Mesenchymal stem cell (in vitro differentiated cells and primary cell): ENCODE measurements around the gene SIGLEC9.
A peak's percentile ranks its signal among the peaks of the same experiment; 100 is the strongest.

ENCODE experiments used
- DNase-seq: peaks from one replicate; pipeline ENCODE4 v3.0.0-alpha.2; 2013
- H2AFZ ChIP-seq: one replicate; pipeline ENCODE4 v1.6.1; 2013; ENCODE audit warnings: low read depth, mild to moderate bottlenecking, control low read depth, inconsistent platforms, low read length, moderate library complexity
- H2AK5ac ChIP-seq: 2 replicates; pipeline ENCODE4 v1.6.1; 2013; ENCODE audit warnings: low read length, moderate library complexity, mild to moderate bottlenecking, inconsistent platforms; ENCODE audit not compliant: severe bottlenecking
- H2BK120ac ChIP-seq: one replicate; pipeline ENCODE4 v1.6.1; 2013; ENCODE audit warnings: low read depth, mild to moderate bottlenecking, inconsistent platforms, low read length, moderate library complexity
- H2BK12ac ChIP-seq, 2 experiments: one replicate each; pipeline ENCODE4 v1.6.1; 2013; ENCODE audit warnings: inconsistent platforms in 2 of 2, low read length in 2 of 2, mild to moderate bottlenecking in 2 of 2, moderate library complexity in 2 of 2, control low read depth in 1 of 2
- H2BK15ac ChIP-seq: one replicate; pipeline ENCODE4 v1.6.1; 2013; ENCODE audit warnings: mild to moderate bottlenecking, low read depth, inconsistent platforms; ENCODE audit not compliant: poor library complexity, severe bottlenecking
- H2BK5ac ChIP-seq: 2 replicates; pipeline ENCODE4 v1.6.1; 2013; ENCODE audit warnings: low read depth, mild to moderate bottlenecking, low read length, control low read depth, inconsistent platforms; ENCODE audit not compliant: poor library complexity, severe bottlenecking
- H3K14ac ChIP-seq, 2 experiments: one replicate each; pipeline ENCODE4 v1.6.1; 2013; ENCODE audit warnings: inconsistent platforms in 2 of 2, low read length in 2 of 2, control low read depth in 1 of 2, mild to moderate bottlenecking in 1 of 2, moderate library complexity in 1 of 2
- H3K18ac ChIP-seq, 2 experiments: one replicate each; pipeline ENCODE4 v1.6.1; 2013; ENCODE audit warnings: inconsistent platforms in 2 of 2, low read length in 2 of 2, control low read depth in 1 of 2, low read depth in 1 of 2, mild to moderate bottlenecking in 1 of 2
- H3K23ac ChIP-seq, 2 experiments: one replicate each; pipeline ENCODE4 v1.6.1; 2013; ENCODE audit warnings: inconsistent platforms in 2 of 2, low read length in 2 of 2, mild to moderate bottlenecking in 2 of 2, moderate library complexity in 2 of 2, control low read depth in 1 of 2
- H3K27ac ChIP-seq: 2 replicates; pipeline ENCODE4 v1.5.1; 2013; ENCODE audit warnings: mild to moderate bottlenecking, moderate library complexity, low read length, control low read depth, inconsistent platforms; ENCODE audit not compliant: poor library complexity, severe bottlenecking
- H3K27me3 ChIP-seq, 2 experiments: 2 replicates each; pipeline versions ENCODE4 v1.6.1 to v1.7.0; 2013; ENCODE audit warnings: low read length in 2 of 2, mild to moderate bottlenecking in 2 of 2, moderate library complexity in 2 of 2, control low read depth in 1 of 2, inconsistent platforms in 1 of 2; ENCODE audit not compliant: control insufficient read depth in 1 of 2, insufficient read depth in 1 of 2
- H3K36me3 ChIP-seq, 2 experiments: 2 replicates each; pipeline versions ENCODE4 v1.6.1 to v1.7.0; 2013; ENCODE audit warnings: low read length in 2 of 2, control low read depth in 1 of 2, inconsistent platforms in 1 of 2, low read depth in 1 of 2, mild to moderate bottlenecking in 1 of 2; ENCODE audit not compliant: insufficient read depth in 2 of 2, control insufficient read depth in 1 of 2
- H3K4ac ChIP-seq, 2 experiments: one replicate each; pipeline ENCODE4 v1.6.1; 2013; ENCODE audit warnings: inconsistent platforms in 2 of 2, low read length in 2 of 2, mild to moderate bottlenecking in 2 of 2, moderate library complexity in 2 of 2, control low read depth in 1 of 2, low read depth in 1 of 2
- H3K4me1 ChIP-seq: 2 replicates; pipeline ENCODE4 v1.6.1; 2013; ENCODE audit warnings: low read depth, low read length, control low read depth; ENCODE audit not compliant: control insufficient read depth, insufficient read depth
- H3K4me2 ChIP-seq: 2 replicates; pipeline ENCODE4 v1.6.1; 2013; ENCODE audit warnings: low read length, mild to moderate bottlenecking, inconsistent platforms; ENCODE audit not compliant: poor library complexity, severe bottlenecking
- H3K4me3 ChIP-seq, 2 experiments: 2 replicates each; pipeline versions ENCODE4 v1.5.1 to v1.7.0; 2013; ENCODE audit warnings: low read length in 2 of 2, mild to moderate bottlenecking in 2 of 2, control low read depth in 1 of 2, low read depth in 1 of 2; ENCODE audit not compliant: insufficient read depth in 1 of 2
- H3K79me1 ChIP-seq: replicated peaks from 2 replicates; pipeline ENCODE4 v1.6.1; 2013; ENCODE audit warnings: mild to moderate bottlenecking, control low read depth, low read length, inconsistent platforms; ENCODE audit not compliant: poor library complexity, severe bottlenecking
- H3K9ac ChIP-seq: 2 replicates; pipeline ENCODE4 v1.7.0; 2013; ENCODE audit warnings: mild to moderate bottlenecking, low read length, moderate library complexity
- H3K9me3 ChIP-seq: 2 replicates; pipeline ENCODE4 v1.7.0; 2013; ENCODE audit warnings: mild to moderate bottlenecking, low read length; ENCODE audit not compliant: control insufficient read depth
- H4K8ac ChIP-seq: one replicate; pipeline ENCODE4 v1.6.1; 2013; ENCODE audit warnings: inconsistent platforms, mild to moderate bottlenecking, low read length, moderate library complexity
- H4K91ac ChIP-seq: one replicate; pipeline ENCODE4 v1.6.1; 2013; ENCODE audit warnings: mild to moderate bottlenecking, low read length, inconsistent platforms
- WGBS: methylation state at CpG from one replicate; pipeline ENCODE4 v1.1.7; 2013; ENCODE audit warnings: mixed read lengths; 5-methylcytosine and 5-hydroxymethylcytosine counted together

The SIGLEC9 gene

DNA sequence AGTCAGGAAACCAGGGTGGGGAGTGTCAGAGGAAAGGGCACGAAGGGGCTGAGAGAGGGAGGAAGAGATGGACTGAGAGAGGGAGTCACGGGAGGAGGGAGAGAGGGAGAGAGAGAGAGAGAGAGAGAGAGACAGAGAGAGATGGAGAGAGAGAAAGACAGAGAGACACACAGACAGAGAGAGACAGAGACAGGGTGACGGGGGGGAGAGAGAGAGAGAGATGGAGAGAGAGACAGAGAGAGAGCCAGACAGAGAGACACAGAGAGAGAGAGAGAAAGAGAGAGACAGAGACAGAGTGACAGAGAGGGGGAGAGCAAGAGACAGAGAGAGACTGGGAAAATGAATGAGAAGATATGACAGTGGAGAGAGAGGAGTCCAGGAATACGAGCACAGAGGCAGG lies 41.5 kb upstream of the SIGLEC9 start:
- Histone ChIP-seq H2BK5ac (no peak overlapping the region), H3K14ac (no peak overlapping the region), H3K23ac (no peak overlapping the region), H2BK15ac (no peak overlapping the region), H2AK5ac (no peak overlapping the region), H3K18ac (no peak overlapping the region), H2AFZ (no peak overlapping the region), H4K91ac (no peak overlapping the region), H2BK120ac (no peak overlapping the region), H3K27ac (no peak overlapping the region), H3K4me2 (no peak overlapping the region), H4K8ac (no peak overlapping the region), H3K27me3 (peaks cover 0 to 30% of the 10 kb centered on the region in 2 experiments), H3K9me3 (no peaks in the 10 kb centered on the region), H3K4me1 (no peaks in the 10 kb centered on the region), H3K4ac (no peak overlapping the region), H3K9ac (no peak overlapping the region), H3K36me3 (no peaks in the 10 kb centered on the region), H2BK12ac (no peak overlapping the region), H3K79me1 (no peaks in the 10 kb centered on the region), H3K4me3 (no peak overlapping the region)
- DNase-seq: no peak
- 40% methylated on average over 4 of the region's 4 CpGs for WGBS

DNA sequence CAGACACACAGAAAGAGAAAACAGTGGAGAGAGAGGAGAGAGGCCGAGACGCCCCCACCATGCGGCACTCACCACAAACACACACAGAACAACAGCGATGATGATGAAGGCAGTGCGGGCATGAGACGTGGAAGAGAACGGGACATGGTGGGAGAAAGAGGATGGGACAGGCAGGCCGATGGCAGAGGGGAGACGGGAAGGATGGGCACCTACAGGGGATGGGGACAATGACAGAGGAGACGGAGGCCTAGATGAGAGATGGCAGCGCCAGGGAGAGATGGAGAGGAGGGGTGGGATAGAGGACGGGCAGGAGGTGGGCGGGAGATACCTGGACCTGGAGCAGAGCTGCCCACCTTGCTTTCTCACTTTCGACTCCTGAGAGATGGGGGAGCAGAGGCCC lies 40.9 kb upstream of the SIGLEC9 start:
- WGBS: 73% methylated on average over 11 of the region's 14 CpGs
- Histone ChIP-seq H3K14ac (no peak overlapping the region), H3K36me3 (no peaks in the 10 kb centered on the region)

DNA sequence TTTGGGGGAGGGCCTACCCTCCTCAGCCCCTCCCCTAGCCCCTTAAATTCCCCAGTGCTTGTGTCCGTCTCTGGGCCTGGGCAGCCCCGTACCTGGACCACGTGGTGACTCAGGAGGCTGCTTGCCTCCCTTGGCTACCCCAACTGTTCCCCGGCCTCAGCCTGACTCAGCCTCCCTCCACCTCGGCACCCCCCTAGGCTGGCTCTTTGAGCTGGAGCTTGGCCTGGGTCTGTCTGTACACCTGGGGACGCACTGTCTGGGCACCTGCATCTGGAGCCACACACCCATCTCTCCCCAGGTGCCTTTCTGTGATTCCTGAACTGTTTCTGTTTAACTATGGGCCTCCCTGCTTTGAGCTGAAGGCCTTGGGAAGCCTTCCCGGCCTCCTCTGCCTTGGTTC lies 40.2 kb upstream of the SIGLEC9 start:
- DNase-seq: no peak
- no peak overlapping the region for H3K23ac ChIP-seq
- peak overlapping the region; percentile 12 for H2BK15ac ChIP-seq
- no peak overlapping the region for H2BK120ac ChIP-seq
- H2AFZ ChIP-seq: no peak overlapping the region
- no peak overlapping the region for H2BK5ac ChIP-seq
- H3K4me2 ChIP-seq: no peak overlapping the region
- peaks cover 0 to 30% of the 10 kb centered on the region in 2 experiments for H3K27me3 ChIP-seq
- no peak overlapping the region for H3K14ac ChIP-seq
- no peak overlapping the region for H2AK5ac ChIP-seq
- no peaks in the 10 kb centered on the region for H3K36me3 ChIP-seq
- H3K9ac ChIP-seq: no peak overlapping the region
- no peak overlapping the region for H4K8ac ChIP-seq
- no peak overlapping the region for H4K91ac ChIP-seq
- H3K4me3 ChIP-seq: no peak overlapping the region
- no peaks in the 10 kb centered on the region for H3K79me1 ChIP-seq
- H3K27ac ChIP-seq: no peak overlapping the region
- no peaks in the 10 kb centered on the region for H3K9me3 ChIP-seq
- H3K4ac ChIP-seq: no peak overlapping the region
- no peak overlapping the region for H2BK12ac ChIP-seq
- no peaks in the 10 kb centered on the region for H3K4me1 ChIP-seq
- H3K18ac ChIP-seq: no peak overlapping the region
- 78% methylated on average over 6 of the region's 7 CpGs for WGBS

More for the DNA sequence above, 40.9 kb upstream of the SIGLEC9 start:
- Histone ChIP-seq H2BK120ac (no peak overlapping the region), H3K9ac (no peak overlapping the region), H2BK5ac (no peak overlapping the region), H2BK15ac (no peak overlapping the region), H3K79me1 (no peaks in the 10 kb centered on the region), H4K8ac (no peak overlapping the region), H3K4me2 (no peak overlapping the region), H3K18ac (no peak overlapping the region), H3K23ac (no peak overlapping the region), H2AFZ (no peak overlapping the region), H2AK5ac (no peak overlapping the region), H3K4me1 (no peaks in the 10 kb centered on the region), H3K4me3 (no peak overlapping the region), H2BK12ac (no peak overlapping the region), H3K4ac (no peak overlapping the region), H4K91ac (no peak overlapping the region), H3K27me3 (peaks cover 0 to 30% of the 10 kb centered on the region in 2 experiments), H3K9me3 (no peaks in the 10 kb centered on the region), H3K27ac (no peak overlapping the region)
- DNase-seq: no peak

DNA sequence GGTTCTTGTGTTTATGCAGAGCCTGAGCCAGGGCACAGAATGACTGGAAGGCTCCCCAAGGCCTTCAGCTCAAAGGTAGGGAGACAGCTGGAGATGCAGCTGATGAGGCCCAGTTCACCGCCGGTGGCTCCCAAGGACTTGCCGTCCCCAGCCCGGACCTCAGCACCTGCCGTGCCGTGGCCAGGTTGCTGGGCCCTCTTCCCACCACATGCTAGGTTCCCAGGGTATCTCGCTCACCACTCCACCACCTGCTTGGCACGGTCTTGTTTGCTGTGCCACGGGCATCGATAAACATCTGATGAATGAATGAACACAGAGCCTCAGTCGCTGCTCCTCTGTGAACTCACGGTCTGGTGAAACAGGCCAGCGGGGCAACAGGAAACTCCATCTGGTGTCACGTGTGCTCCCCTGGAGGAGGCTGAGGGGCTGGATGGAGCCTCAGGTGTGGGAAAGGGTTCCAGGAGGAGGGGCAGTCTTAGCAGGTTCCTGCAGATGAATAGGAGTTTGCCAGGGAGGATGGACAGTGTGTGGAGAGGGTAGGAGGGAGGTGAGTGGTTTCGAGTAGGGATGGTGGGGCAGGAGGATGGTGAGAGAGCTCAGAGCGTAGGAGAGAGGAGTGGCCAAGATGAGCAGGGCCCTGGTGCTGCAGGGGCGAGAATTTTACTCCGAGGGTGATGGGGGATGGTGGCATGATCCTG lies 38.4 kb upstream of the SIGLEC9 start:
- Histone ChIP-seq H4K8ac (no peak overlapping the region), H3K4me2 (no peak overlapping the region), H3K79me1 (no peaks in the 10 kb centered on the region), H3K27me3 (peaks cover 0 to 25% of the 10 kb centered on the region in 2 experiments), H3K27ac (no peak overlapping the region), H3K9ac (no peak overlapping the region), H3K4ac (no peak overlapping the region), H2BK120ac (no peak overlapping the region), H2BK15ac (no peak overlapping the region), H3K36me3 (no peaks in the 10 kb centered on the region), H2BK12ac (no peak overlapping the region), H4K91ac (no peak overlapping the region), H3K14ac (peak overlapping the region in 1 of 2 experiments; percentile 22), H2BK5ac (no peak overlapping the region), H3K9me3 (no peaks in the 10 kb centered on the region), H3K4me3 (no peak overlapping the region), H3K4me1 (no peaks in the 10 kb centered on the region), H3K23ac (no peak overlapping the region), H3K18ac (no peak overlapping the region), H2AK5ac (no peak overlapping the region), H2AFZ (no peak overlapping the region)
- 80% methylated on average over 18 of the region's 18 CpGs for WGBS
- DNase-seq: no peak
